Measurements from ENCODE around the gene GPR107.

Gene GPR107

GRCh38 chr9:130149031-130149430 is 95.3 kb downstream of the GPR107 start:
- DNase-seq (ENCODE audit: low spot score), result no peak

DNA sequence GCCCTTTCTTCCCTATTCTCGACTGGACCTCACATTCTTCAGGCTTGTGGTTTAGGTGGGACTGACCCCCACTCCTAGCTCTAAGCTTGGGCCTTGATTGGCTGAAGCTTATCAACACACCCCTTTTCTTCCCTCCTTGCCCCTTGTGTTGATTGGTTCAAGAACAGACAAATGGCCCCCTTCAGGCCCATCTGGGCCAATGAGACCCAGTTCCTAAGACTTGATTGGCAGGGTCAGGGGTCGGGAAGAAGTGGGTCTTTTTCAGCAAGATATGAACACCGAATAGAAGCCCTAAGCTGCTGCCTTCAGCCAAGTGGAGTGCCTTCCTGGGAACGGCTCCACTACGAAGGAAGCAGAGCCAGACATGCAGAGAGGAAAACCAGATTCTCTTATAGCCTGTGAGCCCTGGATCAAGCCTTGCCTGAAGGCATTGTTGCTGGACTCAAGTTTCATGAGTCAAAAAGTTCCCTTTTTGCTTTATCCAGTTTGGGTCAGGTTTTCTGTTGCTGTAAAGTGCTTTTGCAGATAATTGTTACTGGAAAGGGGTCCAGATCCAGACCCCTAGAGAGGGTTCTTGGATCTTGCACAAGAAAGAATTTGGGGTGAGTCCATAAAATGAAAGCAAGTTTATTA is 96.1 kb downstream of the GPR107 start:
- no peaks in the 10 kb centered on the region for H3K9me3 Mint-ChIP-seq

More at GRCh38 chr9:130149031-130149430, 95.3 kb downstream of the GPR107 start:
- H3K27ac Mint-ChIP-seq, result no peak overlapping the region
- H3K27me3 Mint-ChIP-seq (ENCODE audit: low read depth), result peaks cover 20% of the 10 kb centered on the region
- H3K36me3 Mint-ChIP-seq (ENCODE audit: low read depth), result no peaks in the 10 kb centered on the region
- peaks cover 1% of the 10 kb centered on the region for H3K4me1 Mint-ChIP-seq (ENCODE audit: low read depth)
- H3K4me3 Mint-ChIP-seq, result no peak overlapping the region
- H3K9me3 Mint-ChIP-seq, result no peaks in the 10 kb centered on the region

GRCh38 chr9:130150779-130151382 is 97.2 kb downstream of the GPR107 start:
- H3K9me3 Mint-ChIP-seq, result no peaks in the 10 kb centered on the region
- H3K27me3 Mint-ChIP-seq (ENCODE audit: low read depth), result peaks cover 5% of the 10 kb centered on the region
- H3K36me3 Mint-ChIP-seq (ENCODE audit: low read depth), result no peaks in the 10 kb centered on the region
- DNase-seq (ENCODE audit: low spot score), result no peak
- H3K27ac Mint-ChIP-seq, result no peak overlapping the region
- H3K4me3 Mint-ChIP-seq, result no peak overlapping the region
- no peaks in the 10 kb centered on the region for H3K4me1 Mint-ChIP-seq (ENCODE audit: low read depth)

More for the DNA sequence above, 96.1 kb downstream of the GPR107 start:
- H3K27me3 Mint-ChIP-seq (ENCODE audit: low read depth), result peaks cover 15% of the 10 kb centered on the region
- no peak for DNase-seq (ENCODE audit: low spot score)
- H3K4me1 Mint-ChIP-seq (ENCODE audit: low read depth), result no peaks in the 10 kb centered on the region
- H3K27ac Mint-ChIP-seq, result no peak overlapping the region
- H3K36me3 Mint-ChIP-seq (ENCODE audit: low read depth), result no peaks in the 10 kb centered on the region
- no peak overlapping the region for H3K4me3 Mint-ChIP-seq

GRCh38 chr9:130154816-130155215 is 101.1 kb downstream of the GPR107 start:
- H3K27me3 Mint-ChIP-seq (ENCODE audit: low read depth), result no peaks in the 10 kb centered on the region
- DNase-seq (ENCODE audit: low spot score), result no peak
- H3K27ac Mint-ChIP-seq, result no peak overlapping the region
- H3K9me3 Mint-ChIP-seq, result no peaks in the 10 kb centered on the region
- H3K4me3 Mint-ChIP-seq, result no peak overlapping the region
- H3K36me3 Mint-ChIP-seq (ENCODE audit: low read depth), result no peaks in the 10 kb centered on the region
- no peaks in the 10 kb centered on the region for H3K4me1 Mint-ChIP-seq (ENCODE audit: low read depth)

- no peaks in the 10 kb centered on the region for H3K4me1 Mint-ChIP-seq (ENCODE audit: low read depth)
- no peaks in the 10 kb centered on the region for H3K9me3 Mint-ChIP-seq
- H3K27ac Mint-ChIP-seq, result no peak overlapping the region
- no peaks in the 10 kb centered on the region for H3K36me3 Mint-ChIP-seq (ENCODE audit: low read depth)
- H3K27me3 Mint-ChIP-seq (ENCODE audit: low read depth), result no peaks in the 10 kb centered on the region
- H3K4me3 Mint-ChIP-seq, result no peak overlapping the region
- no peak for DNase-seq (ENCODE audit: low spot score)
Observed at GRCh38 chr9:130155647-130156046, 101.9 kb downstream of the GPR107 start.

GRCh38 chr9:130156672-130157071 is 103.0 kb downstream of the GPR107 start:
- no peak overlapping the region for H3K27ac Mint-ChIP-seq
- no peaks in the 10 kb centered on the region for H3K9me3 Mint-ChIP-seq
- no peaks in the 10 kb centered on the region for H3K36me3 Mint-ChIP-seq (ENCODE audit: low read depth)
- DNase-seq (ENCODE audit: low spot score), result no peak
- H3K4me3 Mint-ChIP-seq, result no peak overlapping the region
- no peaks in the 10 kb centered on the region for H3K4me1 Mint-ChIP-seq (ENCODE audit: low read depth)
- no peaks in the 10 kb centered on the region for H3K27me3 Mint-ChIP-seq (ENCODE audit: low read depth)

GRCh38 chr9:130157079-130157478 is 103.4 kb downstream of the GPR107 start:
- no peak for DNase-seq (ENCODE audit: low spot score)
- no peaks in the 10 kb centered on the region for H3K4me1 Mint-ChIP-seq (ENCODE audit: low read depth)

DNA sequence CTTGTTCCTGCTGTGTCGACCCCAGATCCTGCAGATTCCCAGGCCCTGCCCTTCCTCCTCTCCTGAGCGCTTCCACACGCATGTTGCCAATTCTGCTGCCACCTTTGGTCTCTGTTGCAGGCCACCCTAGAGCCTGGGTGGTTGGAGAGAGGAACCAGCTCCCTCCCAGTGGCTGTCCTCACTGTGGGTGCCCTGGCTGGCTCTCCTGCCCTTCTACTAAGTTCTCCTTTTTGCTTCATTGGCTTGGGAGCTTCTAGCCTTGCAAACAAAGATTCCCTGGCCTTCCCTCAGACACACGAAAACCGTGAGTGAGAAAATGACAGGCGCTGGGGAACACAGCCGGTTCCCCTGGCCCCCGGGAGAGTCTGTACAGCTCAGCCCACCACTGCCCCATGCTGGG is 104.3 kb downstream of the GPR107 start:
- no peaks in the 10 kb centered on the region for H3K9me3 Mint-ChIP-seq
- DNase-seq (ENCODE audit: low spot score), result no peak
- no peaks in the 10 kb centered on the region for H3K4me1 Mint-ChIP-seq (ENCODE audit: low read depth)
- H3K36me3 Mint-ChIP-seq (ENCODE audit: low read depth), result no peaks in the 10 kb centered on the region
- no peaks in the 10 kb centered on the region for H3K27me3 Mint-ChIP-seq (ENCODE audit: low read depth)
- H3K27ac Mint-ChIP-seq, result no peak overlapping the region
- H3K4me3 Mint-ChIP-seq, result no peak overlapping the region

More at GRCh38 chr9:130157079-130157478, 103.4 kb downstream of the GPR107 start:
- no peaks in the 10 kb centered on the region for H3K27me3 Mint-ChIP-seq (ENCODE audit: low read depth)
- no peak overlapping the region for H3K4me3 Mint-ChIP-seq
- H3K27ac Mint-ChIP-seq, result no peak overlapping the region
- no peaks in the 10 kb centered on the region for H3K9me3 Mint-ChIP-seq
- no peaks in the 10 kb centered on the region for H3K36me3 Mint-ChIP-seq (ENCODE audit: low read depth)

DNA sequence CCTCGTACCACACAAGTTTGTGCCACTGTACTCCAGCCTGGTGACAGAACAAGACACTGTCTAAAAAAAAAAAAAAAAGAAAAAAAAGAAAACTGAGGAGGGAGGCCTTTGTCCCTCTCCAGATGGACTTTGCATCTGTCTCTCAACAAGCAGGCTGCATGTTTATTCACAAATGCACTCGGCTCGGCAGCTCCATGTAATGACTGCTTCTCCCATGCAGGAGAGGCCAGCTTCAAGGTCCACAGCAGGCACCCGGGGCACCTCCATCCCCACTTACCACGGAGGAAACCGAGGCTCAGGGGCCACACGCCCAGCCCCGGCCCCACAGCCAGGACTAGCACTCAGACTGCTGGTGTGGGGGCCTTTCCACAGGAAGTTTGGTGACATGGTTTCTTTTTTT is 105.4 kb downstream of the GPR107 start:
- Mint-ChIP-seq H3K4me3 (no peak overlapping the region), H3K9me3 (no peaks in the 10 kb centered on the region)

GRCh38 chr9:130159915-130160670 is 106.4 kb downstream of the GPR107 start:
- Mint-ChIP-seq H3K4me3 (no peak overlapping the region), H3K27ac (no peak overlapping the region), H3K36me3 (ENCODE audit: low read depth) (no peaks in the 10 kb centered on the region), H3K9me3 (no peaks in the 10 kb centered on the region), H3K27me3 (ENCODE audit: low read depth) (no peaks in the 10 kb centered on the region), H3K4me1 (ENCODE audit: low read depth) (no peaks in the 10 kb centered on the region)
- DNase-seq (ENCODE audit: low spot score), result no peak

More for the DNA sequence above, 105.4 kb downstream of the GPR107 start:
- no peaks in the 10 kb centered on the region for H3K36me3 Mint-ChIP-seq (ENCODE audit: low read depth)
- DNase-seq (ENCODE audit: low spot score), result no peak
- no peaks in the 10 kb centered on the region for H3K27me3 Mint-ChIP-seq (ENCODE audit: low read depth)
- no peak overlapping the region for H3K27ac Mint-ChIP-seq
- no peaks in the 10 kb centered on the region for H3K4me1 Mint-ChIP-seq (ENCODE audit: low read depth)

- no peak for DNase-seq (ENCODE audit: low spot score)
- no peaks in the 10 kb centered on the region for H3K4me1 Mint-ChIP-seq (ENCODE audit: low read depth)
- no peak overlapping the region for H3K4me3 Mint-ChIP-seq
- no peaks in the 10 kb centered on the region for H3K36me3 Mint-ChIP-seq (ENCODE audit: low read depth)
- no peaks in the 10 kb centered on the region for H3K9me3 Mint-ChIP-seq
- no peak overlapping the region for H3K27ac Mint-ChIP-seq
- no peaks in the 10 kb centered on the region for H3K27me3 Mint-ChIP-seq (ENCODE audit: low read depth)
Observed at GRCh38 chr9:130160862-130161470, 107.3 kb downstream of the GPR107 start.

GRCh38 chr9:130165579-130165978 is 111.9 kb downstream of the GPR107 start:
- no peak for DNase-seq (ENCODE audit: low spot score)
- H3K27ac Mint-ChIP-seq, result no peak overlapping the region
- peaks cover 4% of the 10 kb centered on the region for H3K4me1 Mint-ChIP-seq (ENCODE audit: low read depth)
- H3K4me3 Mint-ChIP-seq, result no peak overlapping the region
- no peaks in the 10 kb centered on the region for H3K9me3 Mint-ChIP-seq
- H3K27me3 Mint-ChIP-seq (ENCODE audit: low read depth), result peaks cover 18% of the 10 kb centered on the region
- H3K36me3 Mint-ChIP-seq (ENCODE audit: low read depth), result no peaks in the 10 kb centered on the region

DNA sequence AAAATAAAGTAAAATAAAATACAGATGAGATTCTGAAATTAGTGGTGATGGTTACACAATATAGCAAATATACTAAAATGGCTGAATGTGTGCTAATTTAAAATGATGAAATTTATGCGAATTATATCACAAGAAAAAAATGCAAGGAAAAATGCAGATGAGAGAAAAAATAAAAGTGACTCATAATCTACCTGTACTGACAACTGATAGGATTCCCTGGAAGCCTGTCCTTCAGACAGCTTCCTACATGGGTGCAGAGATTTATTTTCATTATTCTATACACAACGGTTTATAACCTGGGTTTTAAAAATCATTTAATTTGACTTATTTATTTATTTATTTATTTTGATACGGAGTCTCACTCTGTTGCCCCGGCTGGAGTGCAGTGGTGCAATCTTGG is 112.7 kb downstream of the GPR107 start:
- no peak overlapping the region for H3K4me3 Mint-ChIP-seq
- no peak overlapping the region for H3K27ac Mint-ChIP-seq
- DNase-seq (ENCODE audit: low spot score), result no peak
- peaks cover 4% of the 10 kb centered on the region for H3K4me1 Mint-ChIP-seq (ENCODE audit: low read depth)
- H3K27me3 Mint-ChIP-seq (ENCODE audit: low read depth), result peaks cover 27% of the 10 kb centered on the region
- no peaks in the 10 kb centered on the region for H3K9me3 Mint-ChIP-seq
- H3K36me3 Mint-ChIP-seq (ENCODE audit: low read depth), result peaks cover 3% of the 10 kb centered on the region

DNA sequence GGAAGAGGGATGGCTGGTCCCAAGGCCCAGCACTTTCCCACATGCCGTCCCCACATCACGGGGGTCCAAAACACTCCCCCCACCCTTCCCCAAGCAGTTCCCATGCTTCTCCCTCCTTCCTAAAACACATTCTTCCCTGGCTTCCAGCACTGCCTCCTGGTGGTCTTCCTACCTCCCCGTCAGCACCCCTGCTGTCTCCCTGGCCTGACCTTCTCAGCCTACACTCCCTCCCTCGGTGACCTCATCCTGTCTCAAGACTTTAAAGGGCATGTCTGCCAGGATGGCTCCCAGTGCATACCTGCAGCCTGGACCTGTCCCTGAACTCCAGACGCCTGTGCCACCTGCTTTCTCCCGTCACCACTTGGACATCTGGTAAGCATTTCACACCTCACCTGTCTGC is 114.2 kb downstream of the GPR107 start:
- Mint-ChIP-seq H3K36me3 (ENCODE audit: low read depth) (peaks cover 3% of the 10 kb centered on the region), H3K4me1 (ENCODE audit: low read depth) (peaks cover 4% of the 10 kb centered on the region), H3K4me3 (no peak overlapping the region), H3K9me3 (no peaks in the 10 kb centered on the region), H3K27me3 (ENCODE audit: low read depth) (peaks cover 27% of the 10 kb centered on the region), H3K27ac (no peak overlapping the region)
- no peak for DNase-seq (ENCODE audit: low spot score)
